LNCAP (cell line): ENCODE data around the gene AKNAD1.

ENCODE experiments used
- TF ChIP-seq, protein P1 (sequence below): fragments of 450-650 bp; IDR thresholded peaks from 2 replicates; pipeline ENCODE4 v1.5.1; 2017; ENCODE audit warnings: mild to moderate bottlenecking

AKNAD1 gene

DNA sequence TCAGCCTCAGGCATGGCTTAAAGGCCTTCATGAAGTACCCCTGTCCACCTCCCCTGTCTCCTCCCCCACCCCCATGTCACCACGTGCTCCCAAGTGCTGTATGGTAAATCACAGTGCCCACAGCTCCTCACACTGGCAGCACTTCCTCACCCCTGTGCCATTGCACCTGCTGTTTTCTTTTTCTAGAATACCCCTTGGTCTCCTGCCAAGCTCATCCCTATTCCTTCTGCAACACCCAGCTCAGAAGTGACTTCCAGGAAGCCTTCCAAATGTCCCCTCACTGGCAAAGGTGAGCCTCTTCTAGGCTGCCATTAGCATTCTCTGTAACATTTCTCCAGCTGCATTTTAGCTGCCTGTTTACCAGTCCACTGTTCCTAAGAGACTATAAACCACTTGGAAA lies 9.4 kb downstream of the AKNAD1 start:
- TF ChIP-seq, protein P1, sequence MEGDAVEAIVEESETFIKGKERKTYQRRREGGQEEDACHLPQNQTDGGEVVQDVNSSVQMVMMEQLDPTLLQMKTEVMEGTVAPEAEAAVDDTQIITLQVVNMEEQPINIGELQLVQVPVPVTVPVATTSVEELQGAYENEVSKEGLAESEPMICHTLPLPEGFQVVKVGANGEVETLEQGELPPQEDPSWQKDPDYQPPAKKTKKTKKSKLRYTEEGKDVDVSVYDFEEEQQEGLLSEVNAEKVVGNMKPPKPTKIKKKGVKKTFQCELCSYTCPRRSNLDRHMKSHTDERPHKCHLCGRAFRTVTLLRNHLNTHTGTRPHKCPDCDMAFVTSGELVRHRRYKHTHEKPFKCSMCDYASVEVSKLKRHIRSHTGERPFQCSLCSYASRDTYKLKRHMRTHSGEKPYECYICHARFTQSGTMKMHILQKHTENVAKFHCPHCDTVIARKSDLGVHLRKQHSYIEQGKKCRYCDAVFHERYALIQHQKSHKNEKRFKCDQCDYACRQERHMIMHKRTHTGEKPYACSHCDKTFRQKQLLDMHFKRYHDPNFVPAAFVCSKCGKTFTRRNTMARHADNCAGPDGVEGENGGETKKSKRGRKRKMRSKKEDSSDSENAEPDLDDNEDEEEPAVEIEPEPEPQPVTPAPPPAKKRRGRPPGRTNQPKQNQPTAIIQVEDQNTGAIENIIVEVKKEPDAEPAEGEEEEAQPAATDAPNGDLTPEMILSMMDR, result no peak

DNA sequence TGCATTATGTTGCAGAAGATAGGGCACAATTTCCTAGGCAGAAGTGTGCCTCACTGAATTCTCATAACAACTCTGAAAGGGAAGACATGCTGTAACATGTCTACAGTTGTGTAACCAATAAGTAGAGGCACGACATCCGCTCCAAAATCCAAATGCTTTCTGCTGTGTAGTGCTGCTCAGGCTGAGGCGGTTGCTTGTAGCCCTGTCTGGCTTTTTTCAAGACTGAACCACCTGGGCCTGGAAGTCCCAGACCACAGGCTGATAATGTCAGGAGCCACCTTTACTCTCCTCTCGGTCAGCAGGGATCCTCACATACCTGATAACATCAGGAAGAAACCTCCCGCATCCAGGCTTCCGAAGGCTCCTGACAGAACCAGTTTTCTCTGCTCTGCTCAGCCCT lies 10.9 kb downstream of the AKNAD1 start:
- TF ChIP-seq, protein P1, result no peak

DNA sequence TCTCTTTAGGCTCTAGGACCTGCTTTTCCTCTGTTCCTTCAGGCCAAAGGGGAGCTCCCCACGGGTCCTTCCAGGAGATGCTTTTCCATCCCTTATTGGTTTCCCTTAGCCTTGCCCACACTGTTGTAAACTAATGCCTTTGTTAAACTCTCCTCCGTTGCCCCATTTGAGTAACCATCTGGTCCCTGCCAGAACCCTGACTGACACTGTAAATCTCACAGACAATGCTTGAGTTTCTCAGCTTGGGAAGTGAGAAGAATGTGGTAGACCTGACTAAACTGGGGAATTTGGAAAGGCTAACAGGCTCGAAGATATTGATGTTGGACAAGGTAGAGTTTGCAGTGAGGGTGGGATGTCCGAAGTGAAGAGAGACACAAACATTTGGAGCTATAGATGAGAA lies 11.4 kb downstream of the AKNAD1 start:
- TF ChIP-seq, protein P1, result no peak

DNA sequence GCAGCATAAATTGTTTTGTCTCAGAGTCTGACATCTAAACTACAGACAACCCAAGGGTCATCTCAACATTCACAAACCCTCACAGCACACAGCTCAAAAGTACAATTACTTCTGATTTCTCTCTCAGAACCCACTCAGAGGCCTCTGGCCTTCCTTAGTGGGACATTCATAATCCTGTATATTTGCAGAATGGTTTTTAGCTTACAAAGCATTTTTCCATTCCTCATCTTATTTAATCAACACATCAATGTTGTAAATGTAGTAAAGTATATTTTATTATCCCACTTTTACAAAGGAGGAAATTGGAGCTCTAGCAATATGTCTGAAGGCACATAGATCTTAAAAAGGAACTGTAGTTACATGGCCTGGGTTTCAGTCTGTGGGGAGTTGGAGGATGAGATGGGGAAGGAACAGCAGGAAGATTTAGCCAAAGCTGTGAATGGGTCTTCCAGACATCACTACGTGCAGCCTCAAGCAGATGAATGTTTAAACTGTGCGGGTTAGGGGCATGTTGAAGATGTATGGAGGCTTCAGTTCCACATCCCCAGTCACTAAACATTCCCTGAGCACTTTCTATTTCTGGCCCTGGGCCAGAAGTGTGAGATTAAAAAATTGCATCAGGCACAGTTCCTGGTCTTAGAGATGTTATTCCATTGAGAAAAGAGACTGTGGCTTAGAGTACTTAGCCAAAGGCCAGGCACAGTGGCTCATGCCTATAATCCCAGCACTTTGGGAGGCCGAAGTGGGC lies 13.3 kb downstream of the AKNAD1 start:
- TF ChIP-seq, protein P1, result no peak

DNA sequence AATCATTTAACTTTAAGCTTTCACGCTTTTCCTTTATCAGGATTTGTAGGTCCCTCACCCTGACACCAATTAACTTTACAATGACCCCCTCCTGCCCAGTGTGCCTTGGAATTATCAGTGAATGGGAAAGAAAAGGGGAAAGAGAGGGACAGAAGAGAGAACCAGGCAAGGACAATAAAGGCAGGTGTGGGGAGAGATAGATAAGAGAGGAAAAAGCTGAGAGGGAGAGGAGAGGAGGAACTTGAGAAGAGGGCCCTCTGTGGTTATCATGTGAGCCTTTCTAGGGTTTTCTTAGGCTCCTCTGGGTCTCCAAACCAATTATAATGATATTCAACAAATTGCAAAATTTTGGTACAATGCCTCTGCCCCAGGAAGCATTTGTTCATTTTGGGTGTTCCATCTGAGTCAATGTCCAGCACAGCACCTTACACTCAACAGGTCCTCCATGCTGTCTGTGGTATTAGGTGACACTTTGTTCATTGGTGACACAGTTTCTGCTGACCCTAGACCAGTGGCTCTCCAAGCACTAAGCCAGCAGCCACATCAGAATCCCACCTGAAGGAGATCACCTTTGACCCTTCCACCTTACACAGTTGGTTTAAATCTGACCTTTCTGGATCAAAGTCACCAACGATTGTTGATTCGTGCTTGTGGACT lies 14.2 kb downstream of the AKNAD1 start:
- TF ChIP-seq, protein P1, result no peak

DNA sequence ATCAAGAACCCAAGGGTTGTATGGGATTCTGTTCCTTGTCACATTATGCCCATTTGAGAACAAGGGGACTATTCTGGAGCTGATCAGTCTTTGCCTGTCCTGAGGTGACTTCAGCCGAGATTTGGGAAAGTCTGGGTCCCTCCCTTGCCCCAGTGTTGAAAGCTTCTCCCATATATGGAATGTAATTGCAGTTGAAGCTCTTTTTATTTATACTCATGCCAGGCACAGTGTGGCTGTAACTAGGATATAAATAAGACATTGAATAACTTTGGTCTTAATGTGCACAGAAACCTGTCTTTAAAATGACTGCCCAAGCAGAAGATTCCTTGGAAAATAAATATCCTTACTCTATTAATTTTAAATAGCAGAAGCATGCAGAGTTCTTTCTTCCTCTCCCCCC lies 15.2 kb downstream of the AKNAD1 start:
- TF ChIP-seq, protein P1, result no peak

DNA sequence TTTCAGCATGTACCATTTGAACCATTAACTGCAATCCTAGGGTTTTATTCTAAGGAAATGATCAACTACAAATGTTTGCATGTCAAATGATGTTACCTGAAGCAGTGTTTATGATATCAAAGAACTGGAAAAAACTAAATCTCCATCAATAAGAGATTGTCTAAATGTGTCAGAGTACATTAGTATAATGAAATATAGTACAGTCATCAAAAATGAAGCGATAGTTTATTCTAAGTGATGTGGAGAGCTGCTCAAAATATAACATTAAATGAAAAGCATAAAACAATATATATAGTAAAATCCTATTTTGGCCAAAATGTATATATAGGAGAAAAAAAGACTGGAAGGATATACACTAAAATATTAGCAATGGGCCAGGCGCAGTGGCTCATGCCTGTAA lies 24.0 kb downstream of the AKNAD1 start:
- TF ChIP-seq, protein P1, result no peak
